K562 (cell line): ENCODE data around the gene RNF212B. TPM values are rescaled to one million over a fixed set of nuclear protein-coding genes. Genes with fewer than 3 reads are reported as not detected.

Experiments
- ARID4B ChIP-seq: sonication (generic); formaldehyde crosslinking; IDR thresholded peaks from 2 replicates; pipeline ENCODE4 v1.8.0; 2022; ENCODE audit warnings: mild to moderate bottlenecking, missing genetic modification reagents
- CREB1 ChIP-seq, 2 experiments: sonication (generic) in 1 of 2; formaldehyde crosslinking in 1 of 2; IDR thresholded peaks; 2 replicates each; pipeline versions ENCODE4 v1.6.1 to v1.8.0; 2012 to 2022; ENCODE audit warnings: inconsistent platforms in 1 of 2, mild to moderate bottlenecking in 1 of 2, missing genetic modification reagents in 1 of 2, moderate library complexity in 1 of 2
- DIDO1 ChIP-seq: fragments of 450-650 bp; IDR thresholded peaks from 2 replicates; pipeline ENCODE4 v1.6.1; 2016; ENCODE audit warnings: low read depth, missing biosample characterization, missing genetic modification characterization
- ESRRA ChIP-seq: fragments of 450-650 bp; IDR thresholded peaks from 2 replicates; pipeline ENCODE4 v1.6.1; 2014; ENCODE audit warnings: low read depth, mild to moderate bottlenecking, moderate library complexity, borderline replicate concordance
- KDM5B ChIP-seq: fragments of 200-600 bp; sonication (generic); IDR thresholded peaks from 2 replicates; pipeline ENCODE4 v1.6.1; 2012; ENCODE audit warnings: low read depth, mild to moderate bottlenecking, moderate library complexity, low read length, control low read depth, inconsistent platforms; ENCODE audit not compliant: insufficient replicate concordance
- MCM3 ChIP-seq: fragments of 450-650 bp; IDR thresholded peaks from 2 replicates; pipeline ENCODE4 v1.6.1; 2016
- NCOA2 ChIP-seq, 2 experiments: fragments of 450-650 bp; IDR thresholded peaks; 2 replicates each; pipeline ENCODE4 v1.6.1; 2018; ENCODE audit warnings: mild to moderate bottlenecking in 2 of 2, moderate library complexity in 1 of 2; ENCODE audit not compliant: partially characterized antibody in 2 of 2
- PURB ChIP-seq: sonication (generic); formaldehyde crosslinking; IDR thresholded peaks from 2 replicates; pipeline ENCODE4 v1.9.0; 2021; ENCODE audit warnings: low read depth, mild to moderate bottlenecking, missing genetic modification reagents
- RFX5 ChIP-seq: IDR thresholded peaks from 2 replicates; pipeline ENCODE4 v1.6.1; 2011; ENCODE audit warnings: low read depth, mild to moderate bottlenecking, improper control_type of control experiment, low read length
- SP1 ChIP-seq: sonication (generic); formaldehyde crosslinking; IDR thresholded peaks from 2 replicates; pipeline ENCODE4 v1.8.1; 2022; ENCODE audit warnings: mild to moderate bottlenecking, missing genetic modification reagents
- VEZF1 ChIP-seq: fragments of 200-800 bp; sonication (Bioruptor generic); IDR thresholded peaks from 2 replicates; pipeline ENCODE4 v1.6.1; 2017; ENCODE audit warnings: missing genetic modification characterization, missing compliant biosample characterization
- ZNF165 ChIP-seq: fragments of 250-450 bp; sonication (Bioruptor Pico); IDR thresholded peaks from 2 replicates; pipeline ENCODE4 v1.4.0; 2020; ENCODE audit warnings: borderline replicate concordance
- ZNF197 ChIP-seq: fragments of 200-800 bp; sonication (Bioruptor generic); IDR thresholded peaks from 2 replicates; pipeline ENCODE4 v1.6.1; 2016; ENCODE audit warnings: low read depth, missing genetic modification characterization, missing compliant biosample characterization
- ZNF239 ChIP-seq: fragments of 250-450 bp; sonication (Bioruptor Pico); IDR thresholded peaks from 2 replicates; pipeline ENCODE4 v1.4.0; 2020; ENCODE audit warnings: mild to moderate bottlenecking
- polyA plus RNA-seq, 8 experiments: library from polyadenylated mRNA; depleted of rRNA in 4 of 8; stranded (reverse) in 5 of 8; unstranded in 3 of 8; fragments of >200 nt; fragmentation: Nextera tagmentation in 2 of 8; fragmentation: Illumina TruSeq in 1 of 8; extraction: Ambion mirVana in 2 of 8; extraction: Trizol in 1 of 8; gene quantifications; 2 replicates each; pipeline versions ENCODE4 v1.2.1 to v1.2.3, GENCODE V29; 2011 to 2014; ENCODE audit warnings: inconsistent platforms in 1 of 8, missing spikeins in 1 of 8
- total RNA-seq, 7 experiments: library from RNA; depleted of rRNA in 6 of 7; stranded (reverse); fragments of >200 nt in 6 of 7; fragmentation: Illumina TruSeq in 2 of 7; extraction: Trizol in 2 of 7; gene quantifications; 2 replicates each; pipeline versions ENCODE4 v1.2.1 to v1.2.3, GENCODE V29; 2011 to 2021; ENCODE audit warnings: low replicate concordance in 1 of 7
- TF ChIP-seq, protein P1 (sequence below): fragments of 250-450 bp; sonication (Bioruptor Pico); IDR thresholded peaks from 2 replicates; pipeline ENCODE4 v1.6.1; 2021; ENCODE audit warnings: mild to moderate bottlenecking
- TF ChIP-seq, protein P2 (sequence below): fragments of 450-650 bp; IDR thresholded peaks from 2 replicates; pipeline ENCODE4 v1.6.1; 2018; ENCODE audit warnings: mild to moderate bottlenecking, low read depth; ENCODE audit not compliant: partially characterized antibody

RNF212B gene
- total and polyA plus RNA-seq, 9 of the 15 experiments (the other 6 are each of a cell fraction or from before 2014, with no cell fraction given), result 0.15 to 0.43 (median 0.27) TPM; not detected in 3

DNA sequence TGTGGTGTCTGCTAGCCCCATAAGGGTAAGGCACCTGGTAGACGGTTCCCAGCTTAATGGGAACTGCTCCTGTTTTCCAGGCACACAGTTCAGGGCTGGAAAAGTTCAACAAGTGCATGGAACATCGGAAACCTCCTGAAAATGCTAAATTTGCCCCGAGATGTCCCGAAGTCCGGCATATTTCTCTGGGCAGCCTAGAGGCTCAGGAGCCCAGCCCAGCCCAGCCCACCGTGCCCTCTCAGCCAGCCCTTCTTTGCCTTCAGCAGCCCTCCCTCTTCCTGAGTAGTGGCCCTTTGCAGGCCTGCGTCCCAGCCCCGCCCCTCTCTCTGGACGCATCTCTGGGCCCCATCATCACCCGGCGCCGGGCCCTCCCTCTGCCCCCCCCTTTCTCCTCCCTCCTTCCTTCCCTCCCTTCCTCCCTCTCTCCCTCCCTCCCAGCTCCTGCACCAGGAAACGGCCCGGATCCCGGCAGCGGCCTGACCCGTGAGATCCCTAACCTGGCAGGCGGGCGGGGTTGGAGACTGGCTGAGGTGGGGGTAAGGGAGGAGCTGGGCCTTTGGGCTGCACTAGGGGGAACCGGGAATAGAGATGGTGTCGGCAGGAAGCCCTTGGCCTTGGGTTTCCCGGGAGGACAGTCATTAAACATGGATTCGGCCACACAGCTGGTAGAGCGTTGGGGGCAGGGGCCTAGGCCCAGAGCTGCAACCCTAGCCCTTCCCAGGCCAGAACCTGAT lies 68.8 kb downstream of the RNF212B start, which contains the start of gene BCL2L2 (continued):
- TF ChIP-seq ZNF197 (CRISPR knock-in tag) (no peak), ESRRA (no peak; the same call in 1 of the 2 replicates), SP1 (CRISPR knock-in tag) (peak; percentile 95), ARID4B (CRISPR knock-in tag) (peak; percentile 89), RFX5 (no peak), CREB1 (IDR thresholded peaks at IDR 0.05) (peak; percentile 98), CREB1 (CRISPR knock-in tag; IDR thresholded peaks at IDR 0.05) (peak; percentile 99), NCOA2 (IDR thresholded peaks at IDR 0.05; ENCODE audit: partially characterized antibody in 2 of 2) (no peak), PURB (CRISPR knock-in tag) (no peak), DIDO1 (tag) (peak; percentile 93), KDM5B (peak; percentile 90), ZNF239 (CRISPR knock-in tag) (no peak), ZNF165 (CRISPR knock-in tag) (no peak), MCM3 (no peak), VEZF1 (CRISPR knock-in tag) (no peak)
- TF ChIP-seq, protein P1, sequence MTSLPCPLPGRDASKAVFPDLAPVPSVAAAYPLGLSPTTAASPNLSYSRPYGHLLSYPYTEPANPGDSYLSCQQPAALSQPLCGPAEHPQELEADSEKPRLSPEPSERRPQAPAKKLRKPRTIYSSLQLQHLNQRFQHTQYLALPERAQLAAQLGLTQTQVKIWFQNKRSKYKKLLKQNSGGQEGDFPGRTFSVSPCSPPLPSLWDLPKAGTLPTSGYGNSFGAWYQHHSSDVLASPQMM (CRISPR knock-in tag), result no peak
- TF ChIP-seq, protein P2, sequence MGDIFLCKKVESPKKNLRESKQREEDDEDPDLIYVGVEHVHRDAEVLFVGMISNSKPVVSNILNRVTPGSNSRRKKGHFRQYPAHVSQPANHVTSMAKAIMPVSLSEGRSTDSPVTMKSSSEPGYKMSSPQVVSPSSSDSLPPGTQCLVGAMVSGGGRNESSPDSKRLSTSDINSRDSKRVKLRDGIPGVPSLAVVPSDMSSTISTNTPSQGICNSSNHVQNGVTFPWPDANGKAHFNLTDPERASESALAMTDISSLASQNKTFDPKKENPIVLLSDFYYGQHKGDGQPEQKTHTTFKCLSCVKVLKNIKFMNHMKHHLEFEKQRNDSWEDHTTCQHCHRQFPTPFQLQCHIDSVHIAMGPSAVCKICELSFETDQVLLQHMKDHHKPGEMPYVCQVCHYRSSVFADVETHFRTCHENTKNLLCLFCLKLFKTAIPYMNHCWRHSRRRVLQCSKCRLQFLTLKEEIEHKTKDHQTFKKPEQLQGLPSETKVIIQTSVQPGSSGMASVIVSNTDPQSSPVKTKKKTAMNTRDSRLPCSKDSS, result no peak
